K562 (cell line): Measurements from ENCODE around the gene PATL1. TPM values are rescaled to one million over a fixed set of nuclear protein-coding genes. Genes with fewer than 3 reads are reported as not detected.

Experiments
- KLF10 ChIP-seq: fragments of 250-450 bp; sonication (Bioruptor Pico); IDR thresholded peaks from 2 replicates; pipeline ENCODE4 v1.6.1; 2021; ENCODE audit warnings: matching md5 sums
- MECOM ChIP-seq: fragments of 250-450 bp; sonication (Bioruptor Pico); IDR thresholded peaks from 2 replicates; pipeline ENCODE4 v1.8.0; 2022; ENCODE audit warnings: inconsistent platforms
- polyA plus RNA-seq, 8 experiments: library from polyadenylated mRNA; depleted of rRNA in 4 of 8; stranded (reverse) in 5 of 8; unstranded in 3 of 8; fragments of >200 nt; fragmentation: Nextera tagmentation in 2 of 8; fragmentation: Illumina TruSeq in 1 of 8; extraction: Ambion mirVana in 2 of 8; extraction: Trizol in 1 of 8; gene quantifications; 2 replicates each; pipeline versions ENCODE4 v1.2.1 to v1.2.3, GENCODE V29; 2011 to 2014; ENCODE audit warnings: inconsistent platforms in 1 of 8, missing spikeins in 1 of 8
- total RNA-seq, 7 experiments: library from RNA; depleted of rRNA in 6 of 7; stranded (reverse); fragments of >200 nt in 6 of 7; fragmentation: Illumina TruSeq in 2 of 7; extraction: Trizol in 2 of 7; gene quantifications; 2 replicates each; pipeline versions ENCODE4 v1.2.1 to v1.2.3, GENCODE V29; 2011 to 2021; ENCODE audit warnings: low replicate concordance in 1 of 7
- TF ChIP-seq, protein P1 (sequence below): fragments of 150-350 bp; conservative IDR thresholded peaks from 2 replicates; pipeline ENCODE4 v1.6.1; 2014; ENCODE audit warnings: low read length
- TF ChIP-seq, protein P2 (sequence below): sonication (generic); formaldehyde crosslinking; IDR thresholded peaks from 2 replicates; pipeline ENCODE4 v1.8.1; 2023; ENCODE audit warnings: mild to moderate bottlenecking, missing genetic modification reagents
- TF ChIP-seq, protein P3 (sequence below): fragments of 250-450 bp; sonication (Bioruptor Pico); IDR thresholded peaks from 2 replicates; pipeline ENCODE4 v1.4.0; 2020; ENCODE audit warnings: mild to moderate bottlenecking, moderate library complexity, borderline replicate concordance

The PATL1 gene
- total and polyA plus RNA-seq, 9 of the 15 experiments (the other 6 are each of a cell fraction or from before 2014, with no cell fraction given), result 3.2 to 48.0 (median 16.4) TPM

GRCh38 chr11:59615637-59616395 lies 53.0 kb downstream of the PATL1 start, which contains the start of gene OSBP (continued):
- TF ChIP-seq, protein P1, sequence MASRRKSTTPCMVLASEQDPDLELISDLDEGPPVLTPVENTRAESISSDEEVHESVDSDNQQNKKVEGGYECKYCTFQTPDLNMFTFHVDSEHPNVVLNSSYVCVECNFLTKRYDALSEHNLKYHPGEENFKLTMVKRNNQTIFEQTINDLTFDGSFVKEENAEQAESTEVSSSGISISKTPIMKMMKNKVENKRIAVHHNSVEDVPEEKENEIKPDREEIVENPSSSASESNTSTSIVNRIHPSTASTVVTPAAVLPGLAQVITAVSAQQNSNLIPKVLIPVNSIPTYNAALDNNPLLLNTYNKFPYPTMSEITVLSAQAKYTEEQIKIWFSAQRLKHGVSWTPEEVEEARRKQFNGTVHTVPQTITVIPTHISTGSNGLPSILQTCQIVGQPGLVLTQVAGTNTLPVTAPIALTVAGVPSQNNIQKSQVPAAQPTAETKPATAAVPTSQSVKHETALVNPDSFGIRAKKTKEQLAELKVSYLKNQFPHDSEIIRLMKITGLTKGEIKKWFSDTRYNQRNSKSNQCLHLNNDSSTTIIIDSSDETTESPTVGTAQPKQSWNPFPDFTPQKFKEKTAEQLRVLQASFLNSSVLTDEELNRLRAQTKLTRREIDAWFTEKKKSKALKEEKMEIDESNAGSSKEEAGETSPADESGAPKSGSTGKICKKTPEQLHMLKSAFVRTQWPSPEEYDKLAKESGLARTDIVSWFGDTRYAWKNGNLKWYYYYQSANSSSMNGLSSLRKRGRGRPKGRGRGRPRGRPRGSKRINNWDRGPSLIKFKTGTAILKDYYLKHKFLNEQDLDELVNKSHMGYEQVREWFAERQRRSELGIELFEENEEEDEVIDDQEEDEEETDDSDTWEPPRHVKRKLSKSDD, result no peak
- no peak for TF ChIP-seq KLF10 (CRISPR knock-in tag)
- TF ChIP-seq, protein P2, sequence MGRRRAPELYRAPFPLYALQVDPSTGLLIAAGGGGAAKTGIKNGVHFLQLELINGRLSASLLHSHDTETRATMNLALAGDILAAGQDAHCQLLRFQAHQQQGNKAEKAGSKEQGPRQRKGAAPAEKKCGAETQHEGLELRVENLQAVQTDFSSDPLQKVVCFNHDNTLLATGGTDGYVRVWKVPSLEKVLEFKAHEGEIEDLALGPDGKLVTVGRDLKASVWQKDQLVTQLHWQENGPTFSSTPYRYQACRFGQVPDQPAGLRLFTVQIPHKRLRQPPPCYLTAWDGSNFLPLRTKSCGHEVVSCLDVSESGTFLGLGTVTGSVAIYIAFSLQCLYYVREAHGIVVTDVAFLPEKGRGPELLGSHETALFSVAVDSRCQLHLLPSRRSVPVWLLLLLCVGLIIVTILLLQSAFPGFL (CRISPR knock-in tag), result no peak
- TF ChIP-seq, protein P3, sequence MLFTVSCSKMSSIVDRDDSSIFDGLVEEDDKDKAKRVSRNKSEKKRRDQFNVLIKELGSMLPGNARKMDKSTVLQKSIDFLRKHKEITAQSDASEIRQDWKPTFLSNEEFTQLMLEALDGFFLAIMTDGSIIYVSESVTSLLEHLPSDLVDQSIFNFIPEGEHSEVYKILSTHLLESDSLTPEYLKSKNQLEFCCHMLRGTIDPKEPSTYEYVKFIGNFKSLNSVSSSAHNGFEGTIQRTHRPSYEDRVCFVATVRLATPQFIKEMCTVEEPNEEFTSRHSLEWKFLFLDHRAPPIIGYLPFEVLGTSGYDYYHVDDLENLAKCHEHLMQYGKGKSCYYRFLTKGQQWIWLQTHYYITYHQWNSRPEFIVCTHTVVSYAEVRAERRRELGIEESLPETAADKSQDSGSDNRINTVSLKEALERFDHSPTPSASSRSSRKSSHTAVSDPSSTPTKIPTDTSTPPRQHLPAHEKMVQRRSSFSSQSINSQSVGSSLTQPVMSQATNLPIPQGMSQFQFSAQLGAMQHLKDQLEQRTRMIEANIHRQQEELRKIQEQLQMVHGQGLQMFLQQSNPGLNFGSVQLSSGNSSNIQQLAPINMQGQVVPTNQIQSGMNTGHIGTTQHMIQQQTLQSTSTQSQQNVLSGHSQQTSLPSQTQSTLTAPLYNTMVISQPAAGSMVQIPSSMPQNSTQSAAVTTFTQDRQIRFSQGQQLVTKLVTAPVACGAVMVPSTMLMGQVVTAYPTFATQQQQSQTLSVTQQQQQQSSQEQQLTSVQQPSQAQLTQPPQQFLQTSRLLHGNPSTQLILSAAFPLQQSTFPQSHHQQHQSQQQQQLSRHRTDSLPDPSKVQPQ (CRISPR knock-in tag), result no peak
- TF ChIP-seq MECOM, result no peak
